IMR-90 (cell line): ENCODE measurements around the gene SDK1. TPM values are rescaled to one million over a fixed set of nuclear protein-coding genes. Genes with fewer than 3 reads are reported as not detected.

Experiments used
- ATAC-seq: fragments of 200-7000 bp; cut with Tn5 transposase; 2 replicates; pipeline ENCODE4 v1.9.1; 2020; ENCODE audit warnings: low read depth, mild to moderate bottlenecking, moderate library complexity
- BruUV-seq: library from RNA; stranded (reverse); fragments of 400-500 nt; replicated peaks from 2 replicates; lab custom pipeline; 2021; lab: Mats Ljungman, UMichigan
- CTCF ChIA-PET: fragments of 300-600 bp; formaldehyde crosslinking; extraction: SDS; loops from one replicate; lab custom pipeline; 2021; ENCODE audit warnings: antibody characterized with exemption; lab: Yijun Ruan, JAX
- POLR2A ChIA-PET: fragments of 300-600 bp; sonication (Branson Sonifier 250); formaldehyde crosslinking; loops from one replicate; lab custom pipeline; 2022; ENCODE audit warnings: antibody characterized with exemption; ENCODE audit not compliant: unreplicated experiment; lab: Charles Lee
- DNase-seq: peaks from one replicate; pipeline ENCODE4 v3.0.0; 2013
- H2AFZ ChIP-seq: replicated peaks from 2 replicates; pipeline ENCODE3; 2013; ENCODE audit warnings: low read length, mild to moderate bottlenecking; ENCODE audit not compliant: poor library complexity
- H2AK5ac ChIP-seq: 2 replicates; pipeline ENCODE4 v1.6.1; 2013; ENCODE audit warnings: low read depth, low read length, inconsistent platforms
- H2AK9ac ChIP-seq: replicated peaks from 2 replicates; pipeline ENCODE3; 2013; ENCODE audit warnings: mild to moderate bottlenecking, low read depth, low read length, moderate library complexity; ENCODE audit not compliant: poor library complexity
- H2BK120ac ChIP-seq: 2 replicates; pipeline ENCODE4 v1.6.1; 2013; ENCODE audit warnings: low read depth, low read length, inconsistent platforms
- H2BK15ac ChIP-seq: 3 replicates; pipeline ENCODE4 v1.6.1; 2013; ENCODE audit warnings: low read depth, low read length, inconsistent platforms
- H2BK20ac ChIP-seq: 2 replicates; pipeline ENCODE4 v1.6.1; 2013; ENCODE audit warnings: low read depth, mild to moderate bottlenecking, inconsistent platforms, low read length, moderate library complexity
- H2BK5ac ChIP-seq: 2 replicates; pipeline ENCODE4 v1.6.1; 2013; ENCODE audit warnings: mild to moderate bottlenecking, low read depth, low read length, inconsistent platforms; ENCODE audit not compliant: poor library complexity, severe bottlenecking
- H3K14ac ChIP-seq: replicated peaks from 2 replicates; pipeline ENCODE4 v1.6.1; 2013; ENCODE audit warnings: low read depth, low read length, inconsistent platforms
- H3K18ac ChIP-seq: 2 replicates; pipeline ENCODE4 v1.6.1; 2013; ENCODE audit warnings: low read depth, low read length, control low read depth
- H3K23ac ChIP-seq: 2 replicates; pipeline ENCODE4 v1.6.1; 2013; ENCODE audit warnings: low read depth, low read length, inconsistent platforms
- H3K27ac ChIP-seq: 2 replicates; pipeline ENCODE4 v1.5.1; 2013; ENCODE audit warnings: mild to moderate bottlenecking, control low read depth, low read length; ENCODE audit not compliant: insufficient read depth
- H3K27me3 ChIP-seq: 2 replicates; pipeline ENCODE4 v1.6.1; 2013; ENCODE audit warnings: low read length; ENCODE audit not compliant: control insufficient read depth, insufficient read depth
- H3K36me3 ChIP-seq: 2 replicates; pipeline ENCODE4 v1.6.1; 2013; ENCODE audit warnings: low read length, mixed read lengths; ENCODE audit not compliant: control insufficient read depth, insufficient read depth
- H3K4ac ChIP-seq: 2 replicates; pipeline ENCODE4 v1.6.1; 2013; ENCODE audit warnings: low read depth, low read length, inconsistent platforms
- H3K4me1 ChIP-seq: 2 replicates; pipeline ENCODE4 v1.6.1; 2013; ENCODE audit warnings: low read length, mixed read lengths; ENCODE audit not compliant: control insufficient read depth, insufficient read depth
- H3K4me2 ChIP-seq: 2 replicates; pipeline ENCODE4 v1.6.1; 2013; ENCODE audit warnings: low read depth, mild to moderate bottlenecking, control low read depth, low read length, moderate library complexity
- H3K4me3 ChIP-seq: 2 replicates; pipeline ENCODE4 v1.5.1; 2013; ENCODE audit warnings: low read depth, mild to moderate bottlenecking, control low read depth, low read length, moderate library complexity; ENCODE audit not compliant: insufficient read depth
- H3K56ac ChIP-seq: 2 replicates; pipeline ENCODE4 v1.6.1; 2013; ENCODE audit warnings: low read length, inconsistent platforms; ENCODE audit not compliant: insufficient read depth; ENCODE audit errors: extremely low read depth
- H3K79me1 ChIP-seq, 2 experiments: 2 replicates each; pipeline ENCODE4 v1.6.1; 2013; ENCODE audit warnings: low read length in 2 of 2, inconsistent platforms in 1 of 2, low read depth in 1 of 2
- H3K9ac ChIP-seq: 2 replicates; pipeline ENCODE4 v1.6.1; 2013; ENCODE audit warnings: low read depth, low read length, control low read depth
- H3K9me1 ChIP-seq: 2 replicates; pipeline ENCODE4 v1.6.1; 2013; ENCODE audit warnings: low read length, inconsistent platforms; ENCODE audit not compliant: insufficient read depth
- H3K9me3 ChIP-seq: 2 replicates; pipeline ENCODE4 v1.6.1; 2013; ENCODE audit warnings: low read length; ENCODE audit not compliant: control insufficient read depth, insufficient read depth
- H4K20me1 ChIP-seq: 2 replicates; pipeline ENCODE4 v1.6.1; 2013; ENCODE audit warnings: low read length, inconsistent platforms; ENCODE audit not compliant: insufficient read depth
- H4K5ac ChIP-seq: 2 replicates; pipeline ENCODE4 v1.6.1; 2013; ENCODE audit warnings: mild to moderate bottlenecking, low read depth, low read length, control low read depth
- H4K8ac ChIP-seq, 2 experiments: 2 replicates each; pipeline ENCODE4 v1.6.1; 2013; ENCODE audit warnings: low read depth in 2 of 2, low read length in 2 of 2, control low read depth in 1 of 2, inconsistent platforms in 1 of 2
- H4K91ac ChIP-seq: 2 replicates; pipeline ENCODE4 v1.6.1; 2013; ENCODE audit warnings: low read depth, low read length, inconsistent platforms; ENCODE audit not compliant: insufficient read depth
- BHLHE40 ChIP-seq: fragments of 150-350 bp; IDR thresholded peaks from 2 replicates; pipeline ENCODE4 v1.6.1; 2016; ENCODE audit warnings: mild to moderate bottlenecking, low read depth, low read length
- CEBPB ChIP-seq: IDR thresholded peaks from 2 replicates; pipeline ENCODE4 v1.6.1; 2012; ENCODE audit warnings: low read depth, low read length, improper control_type of control experiment
- CHD1 ChIP-seq: IDR thresholded peaks from 2 replicates; pipeline ENCODE4 v1.6.1; 2012; ENCODE audit warnings: low read depth, low read length, improper control_type of control experiment
- FOS ChIP-seq: fragments of 150-350 bp; IDR thresholded peaks from 2 replicates; pipeline ENCODE4 v1.6.1; 2016; ENCODE audit warnings: low read depth, low read length
- MAFK ChIP-seq: IDR thresholded peaks from 2 replicates; pipeline ENCODE4 v1.6.1; 2012; ENCODE audit warnings: low read depth, low read length, improper control_type of control experiment
- MAZ ChIP-seq: IDR thresholded peaks from 2 replicates; pipeline ENCODE4 v1.6.1; 2012; ENCODE audit warnings: low read depth, mild to moderate bottlenecking, low read length, improper control_type of control experiment, moderate library complexity, borderline replicate concordance
- MXI1 ChIP-seq: IDR thresholded peaks from 2 replicates; pipeline ENCODE4 v1.6.1; 2012; ENCODE audit warnings: low read depth, mild to moderate bottlenecking, low read length, moderate library complexity, borderline replicate concordance
- NFE2L2 ChIP-seq: fragments of 150-350 bp; IDR thresholded peaks from 2 replicates; pipeline ENCODE4 v1.6.1; 2016; ENCODE audit warnings: low read depth, mild to moderate bottlenecking, low read length
- POLR2A ChIP-seq: IDR thresholded peaks from 2 replicates; pipeline ENCODE4 v1.6.1; 2012; ENCODE audit warnings: mild to moderate bottlenecking, low read depth, low read length
- RAD21 ChIP-seq: IDR thresholded peaks from 2 replicates; pipeline ENCODE4 v1.6.1; 2012; ENCODE audit warnings: low read length, improper control_type of control experiment
- RCOR1 ChIP-seq: IDR thresholded peaks from 2 replicates; pipeline ENCODE4 v1.6.1; 2012; ENCODE audit warnings: mild to moderate bottlenecking, low read length, improper control_type of control experiment; ENCODE audit not compliant: insufficient replicate concordance
- RFX5 ChIP-seq: IDR thresholded peaks from 2 replicates; pipeline ENCODE4 v1.8.0; 2012; ENCODE audit warnings: low read depth, mild to moderate bottlenecking, low read length, moderate library complexity
- SMC3 ChIP-seq: fragments of 150-350 bp; IDR thresholded peaks from 2 replicates; pipeline ENCODE4 v1.6.1; 2016; ENCODE audit warnings: low read depth, mild to moderate bottlenecking, antibody characterized with exemption, low read length, moderate library complexity
- WGBS, 2 experiments: methylation state at CpG; one replicate each; pipeline versions ENCODE4 v1.1.5 to v1.1.7; 2013; ENCODE audit warnings: missing lambda C conversion rate in 2 of 2; ENCODE audit not compliant: insufficient read length in 1 of 2; ENCODE audit errors: extremely low coverage in 2 of 2; 5-methylcytosine and 5-hydroxymethylcytosine counted together
- dilution Hi-C: fragments of 300-500 bp; cut with HindIII; formaldehyde crosslinking; loops from one replicate; pipeline ENCODE4 v1.14.3; 2018; ENCODE audit warnings: low sequenced_read_pairs; ENCODE audit not compliant: unreplicated experiment
- in situ Hi-C: fragments of 300-500 bp; cut with MboI; formaldehyde crosslinking; loops from 3 replicates; pipeline ENCODE4 v1.14.3; 2019; ENCODE audit warnings: low sequenced_read_pairs, inconsistent platforms, mixed read lengths
- intact Hi-C: fragments of 100-400 bp; cut with micrococcal nuclease; formaldehyde crosslinking; loops from 2 replicates; pipeline ENCODE4 v1.10.0; 2022
- polyA plus RNA-seq, 3 experiments: library from polyadenylated mRNA; depleted of rRNA; stranded (reverse); fragments of >200 nt; gene quantifications; 2 replicates each; pipeline ENCODE4 v1.2.3, GENCODE V29; 2012; ENCODE audit warnings: low replicate concordance in 1 of 3
- total RNA-seq: library from RNA; depleted of rRNA; stranded (reverse); fragments of >200 nt; gene quantifications from 2 replicates; pipeline ENCODE4 v1.2.3, GENCODE V29; 2012
- TF ChIP-seq, protein P1 (sequence below): conservative IDR thresholded peaks from 2 replicates; pipeline ENCODE4 v1.5.1; 2012; ENCODE audit warnings: mild to moderate bottlenecking, low read depth, low read length, improper control_type of control experiment
- TF ChIP-seq, protein P2 (sequence below): fragments of 150-350 bp; IDR thresholded peaks from 2 replicates; pipeline ENCODE4 v1.6.1; 2017; ENCODE audit warnings: mild to moderate bottlenecking, antibody characterized with exemption, low read length, low read depth
- TF ChIP-seq, protein P3 (sequence below): fragments of 150-350 bp; IDR thresholded peaks from 2 replicates; pipeline ENCODE4 v1.6.1; 2016; ENCODE audit warnings: low read depth, mild to moderate bottlenecking, low read length, moderate library complexity, borderline replicate concordance

Gene SDK1
- total and polyA plus RNA-seq, 2 of the 4 experiments (the other 2 are of a cell fraction) = 1.5 to 1.6 TPM

DNA sequence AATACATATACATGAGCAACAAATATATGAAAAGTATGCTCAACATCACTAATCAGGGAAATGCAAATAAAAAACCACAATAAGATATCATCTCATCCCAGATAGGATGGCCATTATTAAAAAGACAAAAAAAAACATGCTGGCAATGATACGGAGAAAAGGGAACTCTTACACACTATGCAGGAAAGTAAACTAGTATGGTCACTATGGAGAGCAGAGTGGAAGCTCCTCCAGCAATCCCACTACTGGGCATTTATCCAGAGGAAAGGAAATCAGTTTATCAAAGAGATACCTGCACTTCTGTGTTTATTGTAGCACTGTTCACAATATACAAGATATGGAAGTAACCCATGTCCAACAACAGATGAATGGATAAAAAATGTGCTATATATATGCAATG, 217.5 kb downstream of the SDK1 start:
- Histone ChIP-seq H2AFZ (no peak overlapping the region), H2BK5ac (no peak overlapping the region), H3K27ac (no peak overlapping the region), H3K9me1 (no peaks in the 10 kb centered on the region), H2BK15ac (no peak overlapping the region), H3K27me3 (no peaks in the 10 kb centered on the region), H2AK9ac (no peak overlapping the region), H3K4me1 (no peaks in the 10 kb centered on the region), H3K79me1 (no peaks in the 10 kb centered on the region), H3K36me3 (no peaks in the 10 kb centered on the region), H2BK120ac (no peak overlapping the region), H3K18ac (no peak overlapping the region), H4K5ac (no peak overlapping the region), H3K9me3 (no peaks in the 10 kb centered on the region), H3K9ac (no peak overlapping the region), H4K8ac (no peak overlapping the region), H4K20me1 (no peaks in the 10 kb centered on the region), H3K4me3 (no peak overlapping the region), H3K4me2 (no peak overlapping the region), H3K14ac (no peak overlapping the region), H3K56ac (no peak overlapping the region), H2BK20ac (no peak overlapping the region), H3K23ac (no peak overlapping the region), H2AK5ac (no peak overlapping the region), H3K4ac (no peak overlapping the region), H4K91ac (no peak overlapping the region)
- intact Hi-C loops = no loop called here
- in situ Hi-C loops = no loop called here
- dilution Hi-C loops = no loop called here
- CTCF ChIA-PET = no interaction called here
- no TSS peak for BruUV-seq
- POLR2A ChIA-PET = no interaction called here
- TF ChIP-seq POLR2A = no peak
- TF ChIP-seq, protein P1, sequence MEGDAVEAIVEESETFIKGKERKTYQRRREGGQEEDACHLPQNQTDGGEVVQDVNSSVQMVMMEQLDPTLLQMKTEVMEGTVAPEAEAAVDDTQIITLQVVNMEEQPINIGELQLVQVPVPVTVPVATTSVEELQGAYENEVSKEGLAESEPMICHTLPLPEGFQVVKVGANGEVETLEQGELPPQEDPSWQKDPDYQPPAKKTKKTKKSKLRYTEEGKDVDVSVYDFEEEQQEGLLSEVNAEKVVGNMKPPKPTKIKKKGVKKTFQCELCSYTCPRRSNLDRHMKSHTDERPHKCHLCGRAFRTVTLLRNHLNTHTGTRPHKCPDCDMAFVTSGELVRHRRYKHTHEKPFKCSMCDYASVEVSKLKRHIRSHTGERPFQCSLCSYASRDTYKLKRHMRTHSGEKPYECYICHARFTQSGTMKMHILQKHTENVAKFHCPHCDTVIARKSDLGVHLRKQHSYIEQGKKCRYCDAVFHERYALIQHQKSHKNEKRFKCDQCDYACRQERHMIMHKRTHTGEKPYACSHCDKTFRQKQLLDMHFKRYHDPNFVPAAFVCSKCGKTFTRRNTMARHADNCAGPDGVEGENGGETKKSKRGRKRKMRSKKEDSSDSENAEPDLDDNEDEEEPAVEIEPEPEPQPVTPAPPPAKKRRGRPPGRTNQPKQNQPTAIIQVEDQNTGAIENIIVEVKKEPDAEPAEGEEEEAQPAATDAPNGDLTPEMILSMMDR = no peak
- no peak for TF ChIP-seq RCOR1
- no peak for TF ChIP-seq CHD1
- no peak for TF ChIP-seq NFE2L2
- no peak for TF ChIP-seq RFX5
- TF ChIP-seq CEBPB = no peak
- TF ChIP-seq, protein P2, sequence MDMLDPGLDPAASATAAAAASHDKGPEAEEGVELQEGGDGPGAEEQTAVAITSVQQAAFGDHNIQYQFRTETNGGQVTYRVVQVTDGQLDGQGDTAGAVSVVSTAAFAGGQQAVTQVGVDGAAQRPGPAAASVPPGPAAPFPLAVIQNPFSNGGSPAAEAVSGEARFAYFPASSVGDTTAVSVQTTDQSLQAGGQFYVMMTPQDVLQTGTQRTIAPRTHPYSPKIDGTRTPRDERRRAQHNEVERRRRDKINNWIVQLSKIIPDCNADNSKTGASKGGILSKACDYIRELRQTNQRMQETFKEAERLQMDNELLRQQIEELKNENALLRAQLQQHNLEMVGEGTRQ = no peak
- no peak for TF ChIP-seq MAFK
- TF ChIP-seq BHLHE40 = no peak
- TF ChIP-seq MAZ = no peak
- no peak for TF ChIP-seq FOS
- no peak for TF ChIP-seq RAD21
- no peak for TF ChIP-seq SMC3
- no peak for TF ChIP-seq MXI1
- TF ChIP-seq, protein P3, sequence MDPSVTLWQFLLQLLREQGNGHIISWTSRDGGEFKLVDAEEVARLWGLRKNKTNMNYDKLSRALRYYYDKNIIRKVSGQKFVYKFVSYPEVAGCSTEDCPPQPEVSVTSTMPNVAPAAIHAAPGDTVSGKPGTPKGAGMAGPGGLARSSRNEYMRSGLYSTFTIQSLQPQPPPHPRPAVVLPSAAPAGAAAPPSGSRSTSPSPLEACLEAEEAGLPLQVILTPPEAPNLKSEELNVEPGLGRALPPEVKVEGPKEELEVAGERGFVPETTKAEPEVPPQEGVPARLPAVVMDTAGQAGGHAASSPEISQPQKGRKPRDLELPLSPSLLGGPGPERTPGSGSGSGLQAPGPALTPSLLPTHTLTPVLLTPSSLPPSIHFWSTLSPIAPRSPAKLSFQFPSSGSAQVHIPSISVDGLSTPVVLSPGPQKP = no peak
- no CpG with 5 or more reads among the region's 1 CpG for WGBS, 2 experiments
- DNase-seq (no peak), ATAC-seq (no peak)
